ENCODE data around the gene ROR1. TPM values are rescaled to one million over a fixed set of nuclear protein-coding genes. Genes with fewer than 3 reads are reported as not detected.

Gene ROR1
- total RNA-seq, 1 experiment from 2014 or later: 2.7 TPM

- BruUV-seq (replicated peaks): no TSS peak
- RAD21 ChIA-PET (ENCODE audit: low non-redundant PET in 1 of 2, low total read pairs in 2 of 2, uncharacterized antibody in 2 of 2, unreplicated experiment in 2 of 2): no interaction called here
- Histone ChIP-seq H3K79me2 (ENCODE audit: insufficient read depth, low read length) (no peaks in the 10 kb centered on the region), H3K9me2 (ENCODE audit: insufficient read depth) (no peaks in the 10 kb centered on the region), H3K27ac (ENCODE audit: low read depth, low read length) (no peak overlapping the region), H3K4me2 (ENCODE audit: low read length) (no peak overlapping the region), H2AFZ (ENCODE audit: low read depth, low read length, poor library complexity, severe bottlenecking) (no peak overlapping the region), H3K36me3 (ENCODE audit: control insufficient read depth in 1 of 2, insufficient read depth in 2 of 2, low read length in 2 of 2) (no peaks in the 10 kb centered on the region), H3K4me3 (replicated peaks in 1 of 2; ENCODE audit: low read depth in 1 of 2, low read length in 2 of 2) (no peak overlapping the region), H3K4me1 (ENCODE audit: control insufficient read depth in 1 of 2, insufficient read depth in 2 of 2, low read length in 2 of 2) (peaks cover 9 to 10% of the 10 kb centered on the region in 2 experiments; a peak in 3 of 4 replicates), H4K20me1 (ENCODE audit: insufficient read depth) (no peaks in the 10 kb centered on the region), H3K27me3 (ENCODE audit: insufficient read depth, low read length) (no peaks in the 10 kb centered on the region), H3K9me3 (ENCODE audit: control insufficient read depth in 1 of 2, insufficient read depth in 1 of 2, low read depth in 1 of 2, low read length in 2 of 2) (no peaks in the 10 kb centered on the region), H3K9ac (ENCODE audit: low read length) (no peak overlapping the region)
- ATAC-seq: no peak
- CTCF ChIA-PET: no interaction called here
- intact Hi-C loops (cut with micrococcal nuclease): no loop called here
- no peak for DNase-seq (ENCODE audit: low read depth, low spot score)
- TF ChIP-seq ELF1 (IDR thresholded peaks at IDR 0.05; ENCODE audit: borderline replicate concordance, low read depth) (no peak), EZH2phosphoT487 (IDR thresholded peaks at IDR 0.05; ENCODE audit: borderline replicate concordance) (no peak), EGR1 (IDR thresholded peaks at IDR 0.05; ENCODE audit: low read depth) (no peak), SRF (IDR thresholded peaks at IDR 0.05; ENCODE audit: low read depth) (no peak), YY1 (IDR thresholded peaks at IDR 0.05; ENCODE audit: extremely low read depth, insufficient replicate concordance, low read depth, low read length) (no peak), JUND (IDR thresholded peaks at IDR 0.05) (no peak), EZH2 (IDR thresholded peaks at IDR 0.05) (no peak), SIN3A (IDR thresholded peaks at IDR 0.05; ENCODE audit: low read depth) (no peak), CBX3 (IDR thresholded peaks at IDR 0.05; ENCODE audit: low read depth) (no peak), ZNF274 (IDR thresholded peaks at IDR 0.05; ENCODE audit: low read depth, low read length) (no peak), POLR2AphosphoS5 (IDR thresholded peaks at IDR 0.05; ENCODE audit: low read depth, low read length) (no peak), ATF3 (IDR thresholded peaks at IDR 0.05) (no peak), FOSL1 (IDR thresholded peaks at IDR 0.05; ENCODE audit: low read depth) (no peak), POLR2A (IDR thresholded peaks at IDR 0.05; ENCODE audit: borderline replicate concordance, extremely low read depth, insufficient read depth, insufficient read length) (no peak)
- TF ChIP-seq, protein P1, sequence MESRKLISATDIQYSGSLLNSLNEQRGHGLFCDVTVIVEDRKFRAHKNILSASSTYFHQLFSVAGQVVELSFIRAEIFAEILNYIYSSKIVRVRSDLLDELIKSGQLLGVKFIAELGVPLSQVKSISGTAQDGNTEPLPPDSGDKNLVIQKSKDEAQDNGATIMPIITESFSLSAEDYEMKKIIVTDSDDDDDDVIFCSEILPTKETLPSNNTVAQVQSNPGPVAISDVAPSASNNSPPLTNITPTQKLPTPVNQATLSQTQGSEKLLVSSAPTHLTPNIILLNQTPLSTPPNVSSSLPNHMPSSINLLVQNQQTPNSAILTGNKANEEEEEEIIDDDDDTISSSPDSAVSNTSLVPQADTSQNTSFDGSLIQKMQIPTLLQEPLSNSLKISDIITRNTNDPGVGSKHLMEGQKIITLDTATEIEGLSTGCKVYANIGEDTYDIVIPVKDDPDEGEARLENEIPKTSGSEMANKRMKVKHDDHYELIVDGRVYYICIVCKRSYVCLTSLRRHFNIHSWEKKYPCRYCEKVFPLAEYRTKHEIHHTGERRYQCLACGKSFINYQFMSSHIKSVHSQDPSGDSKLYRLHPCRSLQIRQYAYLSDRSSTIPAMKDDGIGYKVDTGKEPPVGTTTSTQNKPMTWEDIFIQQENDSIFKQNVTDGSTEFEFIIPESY (IDR thresholded peaks at IDR 0.05; ENCODE audit: extremely low read depth, insufficient replicate concordance, low read length): no peak
- TF ChIP-seq, protein P2, sequence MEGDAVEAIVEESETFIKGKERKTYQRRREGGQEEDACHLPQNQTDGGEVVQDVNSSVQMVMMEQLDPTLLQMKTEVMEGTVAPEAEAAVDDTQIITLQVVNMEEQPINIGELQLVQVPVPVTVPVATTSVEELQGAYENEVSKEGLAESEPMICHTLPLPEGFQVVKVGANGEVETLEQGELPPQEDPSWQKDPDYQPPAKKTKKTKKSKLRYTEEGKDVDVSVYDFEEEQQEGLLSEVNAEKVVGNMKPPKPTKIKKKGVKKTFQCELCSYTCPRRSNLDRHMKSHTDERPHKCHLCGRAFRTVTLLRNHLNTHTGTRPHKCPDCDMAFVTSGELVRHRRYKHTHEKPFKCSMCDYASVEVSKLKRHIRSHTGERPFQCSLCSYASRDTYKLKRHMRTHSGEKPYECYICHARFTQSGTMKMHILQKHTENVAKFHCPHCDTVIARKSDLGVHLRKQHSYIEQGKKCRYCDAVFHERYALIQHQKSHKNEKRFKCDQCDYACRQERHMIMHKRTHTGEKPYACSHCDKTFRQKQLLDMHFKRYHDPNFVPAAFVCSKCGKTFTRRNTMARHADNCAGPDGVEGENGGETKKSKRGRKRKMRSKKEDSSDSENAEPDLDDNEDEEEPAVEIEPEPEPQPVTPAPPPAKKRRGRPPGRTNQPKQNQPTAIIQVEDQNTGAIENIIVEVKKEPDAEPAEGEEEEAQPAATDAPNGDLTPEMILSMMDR (IDR thresholded peaks at IDR 0.05 in 2 of 3, conservative IDR thresholded peaks at IDR 0.05 in 1 of 3; ENCODE audit: borderline replicate concordance in 1 of 3, insufficient read depth in 1 of 3, low read depth in 2 of 3, low read length in 2 of 3): no peak
- POLR2A ChIA-PET: no interaction called here
These were observed 17.2 kb downstream of the ROR1 start for GRCh38 chr1:63790989-63791388.

All from HCT116 (cell line).